HG03558 (cell line): ENCODE data around the gene NECAB2.
A peak's percentile ranks its signal among the peaks of the same experiment; 100 is the strongest.

ENCODE experiments used
- ATAC-seq: cut with Tn5 transposase; IDR thresholded peaks from one replicate; pipeline ENCODE4 v1.9.1; 2021; ENCODE audit warnings: moderate number of reproducible peaks; ENCODE audit not compliant: unreplicated experiment; ENCODE audit errors: extremely low read depth

The NECAB2 gene

GRCh38 chr16:84009282-84009681 lies 41.2 kb downstream of the NECAB2 start:
- ATAC-seq: no peak

DNA sequence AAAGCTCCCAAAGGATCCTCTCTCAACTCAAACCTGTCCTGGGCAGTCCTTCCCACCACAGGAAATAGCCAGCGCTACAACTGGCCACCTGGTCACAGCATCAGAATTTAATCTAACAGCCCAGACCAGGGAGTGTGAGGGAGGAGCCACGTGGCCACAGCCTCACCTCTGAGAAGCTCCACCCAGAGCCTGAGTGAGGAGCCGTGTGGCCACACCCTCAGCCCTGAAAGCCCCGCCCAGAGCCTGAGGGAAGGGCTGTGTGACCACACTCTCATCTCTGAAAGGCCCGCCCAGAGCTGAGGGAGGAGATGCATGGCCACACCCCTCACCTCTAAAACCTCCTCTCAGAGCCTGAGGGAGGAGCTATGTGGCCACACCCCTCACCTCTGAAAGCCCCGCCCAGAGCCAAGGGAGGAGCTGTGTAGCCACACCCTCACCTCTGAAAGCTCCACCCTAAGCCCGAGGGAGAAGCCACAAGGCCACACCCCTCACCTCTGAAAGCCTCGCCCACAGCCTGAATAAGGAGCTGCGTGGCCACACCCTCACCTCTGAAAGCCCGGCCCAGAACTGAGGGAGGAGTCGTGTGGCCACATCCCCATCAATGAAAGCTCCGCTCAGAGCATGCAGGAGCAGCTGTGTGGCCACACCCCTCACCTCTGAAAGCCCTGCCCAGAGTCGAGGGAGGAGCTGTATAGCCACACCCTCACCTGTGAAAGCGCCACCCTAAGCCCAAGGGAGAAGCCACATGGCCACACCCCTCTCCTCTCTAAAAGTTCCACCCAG lies 45.9 kb downstream of the NECAB2 start:
- peak; percentile 53 for ATAC-seq

DNA sequence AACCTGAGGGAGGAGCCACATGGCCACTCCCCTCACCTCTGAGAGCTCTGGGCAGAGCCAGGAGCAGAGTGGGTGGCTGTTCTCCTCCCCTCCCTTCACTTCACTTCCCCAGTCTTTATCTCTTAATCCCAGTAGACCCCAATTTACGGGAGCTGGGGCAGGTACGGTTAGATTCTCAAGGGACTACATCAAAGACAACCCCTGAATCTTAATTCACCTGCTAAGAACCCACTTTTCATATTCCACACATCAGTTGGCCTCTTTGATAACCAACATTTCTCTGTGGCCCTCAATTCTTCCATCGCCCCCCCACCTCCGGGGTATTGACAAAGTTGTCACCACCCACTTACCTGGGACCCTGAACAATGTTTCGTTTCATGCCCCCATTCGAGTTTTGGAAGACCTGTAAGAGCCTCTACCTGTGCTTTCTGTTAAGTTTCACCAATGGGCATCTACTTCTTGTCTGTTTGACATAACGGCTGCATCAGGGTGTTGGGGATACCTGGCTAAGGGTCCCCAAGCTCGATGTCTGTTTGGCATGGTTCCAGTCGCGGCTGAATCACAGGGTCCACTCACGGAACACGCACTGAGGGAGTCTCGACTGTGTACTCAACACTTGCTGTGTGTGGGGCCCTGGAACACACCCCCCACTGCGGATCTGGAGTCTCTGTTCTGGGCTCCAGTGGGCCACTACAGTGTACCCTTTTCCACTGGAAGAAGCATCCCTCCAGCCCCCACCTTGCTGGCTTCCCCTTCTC lies 46.7 kb downstream of the NECAB2 start:
- ATAC-seq: no peak

DNA sequence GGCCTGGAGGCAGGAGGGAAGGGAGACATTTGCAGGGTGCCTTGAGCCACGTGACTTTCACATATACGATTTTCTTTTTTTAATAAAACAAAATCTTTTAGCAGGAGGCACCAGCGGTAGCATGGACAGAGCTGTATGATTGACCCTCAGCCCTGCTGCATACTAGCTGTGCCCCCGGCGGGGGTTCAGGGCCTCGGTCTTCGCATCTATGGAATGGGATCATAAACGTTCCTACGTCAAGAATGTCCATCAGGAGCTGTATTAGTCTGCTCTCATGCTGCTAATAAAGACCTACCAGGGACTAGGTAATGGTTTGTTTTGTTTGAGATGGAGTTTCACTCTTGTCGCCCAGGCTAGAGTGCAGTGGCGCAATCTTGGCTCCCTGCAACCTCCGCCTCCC lies 47.4 kb downstream of the NECAB2 start:
- no peak for ATAC-seq

DNA sequence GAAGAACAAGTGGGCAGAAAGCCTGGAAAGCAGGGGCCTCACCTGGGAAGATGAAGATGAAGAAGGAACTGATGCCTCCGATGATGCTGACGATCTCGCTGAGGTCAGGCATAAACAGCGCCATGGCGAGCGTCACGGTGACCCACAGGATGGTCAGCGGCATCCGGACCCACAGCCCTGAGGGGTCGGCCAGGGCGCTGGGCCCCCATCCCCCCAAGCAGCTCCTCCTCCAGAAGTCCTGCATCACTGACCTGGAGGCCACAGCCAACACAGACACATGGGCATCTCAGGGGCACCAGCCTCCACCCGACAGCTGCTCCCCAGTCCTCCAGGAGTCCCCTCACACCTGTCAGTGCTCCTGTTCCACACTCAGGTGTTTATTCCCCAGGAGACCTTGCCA lies 48.4 kb downstream of the NECAB2 start:
- ATAC-seq: no peak

DNA sequence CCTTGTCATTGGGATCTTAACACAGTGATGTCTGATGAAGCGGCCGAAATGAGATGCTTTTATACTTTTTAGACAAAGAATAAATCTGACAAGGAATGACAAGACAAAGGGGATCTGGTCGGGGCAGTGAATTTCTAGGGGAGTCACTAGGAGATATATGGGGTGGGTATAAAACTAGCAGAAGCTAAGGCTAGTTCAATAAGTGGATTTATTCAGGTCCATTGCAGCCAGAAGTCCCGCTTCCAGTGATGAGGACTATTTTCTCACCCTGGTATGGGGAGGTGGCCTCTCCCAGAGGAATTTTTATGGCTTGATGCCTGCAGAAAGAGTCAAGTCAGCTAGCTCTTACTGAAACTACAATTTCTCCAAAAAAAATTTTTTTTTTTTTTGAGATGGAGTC lies 50.7 kb downstream of the NECAB2 start:
- ATAC-seq: no peak

DNA sequence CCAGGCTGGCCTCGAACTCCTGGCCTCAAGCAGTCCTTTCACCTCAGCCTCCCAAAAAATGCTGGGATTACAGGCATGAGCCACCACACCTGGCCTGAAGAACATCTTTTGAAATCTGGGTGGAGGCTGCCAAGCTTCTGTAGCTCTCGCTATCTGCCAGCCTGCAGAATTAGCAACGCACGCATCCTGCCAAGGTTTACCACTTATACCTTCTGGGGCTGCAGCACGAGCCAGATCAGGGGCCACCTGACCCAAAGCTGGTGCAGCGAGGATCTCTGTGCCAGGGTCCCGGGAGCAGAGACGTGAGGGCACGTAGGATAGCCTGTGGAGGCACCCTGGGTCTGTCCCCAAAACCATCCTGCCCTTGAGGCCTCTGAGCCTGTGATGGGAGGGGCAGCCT lies 52.3 kb downstream of the NECAB2 start:
- ATAC-seq: no peak

DNA sequence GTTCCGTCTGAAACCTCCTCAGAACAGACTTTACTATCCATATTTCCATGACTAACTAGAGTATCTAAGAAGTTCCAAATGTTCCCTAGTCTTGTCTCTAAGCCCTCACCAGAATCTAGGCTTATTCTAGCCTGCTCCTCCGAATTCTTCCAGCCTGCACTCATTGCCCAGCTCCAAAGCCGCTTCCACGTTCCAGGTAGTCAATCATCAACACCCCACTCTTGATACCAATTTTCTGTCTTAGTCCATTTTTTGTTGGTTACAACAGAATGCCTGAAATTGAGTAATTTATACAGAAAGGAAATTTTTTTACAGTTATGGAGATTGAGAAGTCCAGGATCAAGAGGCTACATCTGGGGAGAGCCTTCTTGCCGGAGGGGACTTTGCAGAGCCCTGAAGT lies 53.4 kb downstream of the NECAB2 start:
- no peak for ATAC-seq

- no peak for ATAC-seq
Measured at GRCh38 chr16:84022644-84023043, 54.6 kb downstream of the NECAB2 start.

DNA sequence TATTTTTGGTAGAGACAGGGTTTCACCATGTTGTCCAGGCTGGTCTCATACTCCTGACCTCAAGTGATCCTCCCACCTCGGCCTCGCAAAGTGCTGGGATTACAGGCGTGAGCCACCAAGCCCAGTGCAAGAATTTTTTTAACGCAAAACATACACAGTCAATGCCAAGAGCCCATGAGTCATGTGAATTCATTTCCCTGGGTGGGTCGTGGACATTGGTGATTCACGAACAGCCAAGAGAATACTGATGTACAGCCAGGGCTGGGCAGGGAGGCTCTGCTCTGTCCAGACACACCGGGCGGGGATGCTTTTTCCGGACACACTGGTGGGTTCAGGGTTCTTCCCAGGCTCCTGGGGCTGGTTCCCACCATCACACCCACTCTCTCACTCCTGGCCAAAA lies 56.8 kb downstream of the NECAB2 start:
- ATAC-seq: no peak

DNA sequence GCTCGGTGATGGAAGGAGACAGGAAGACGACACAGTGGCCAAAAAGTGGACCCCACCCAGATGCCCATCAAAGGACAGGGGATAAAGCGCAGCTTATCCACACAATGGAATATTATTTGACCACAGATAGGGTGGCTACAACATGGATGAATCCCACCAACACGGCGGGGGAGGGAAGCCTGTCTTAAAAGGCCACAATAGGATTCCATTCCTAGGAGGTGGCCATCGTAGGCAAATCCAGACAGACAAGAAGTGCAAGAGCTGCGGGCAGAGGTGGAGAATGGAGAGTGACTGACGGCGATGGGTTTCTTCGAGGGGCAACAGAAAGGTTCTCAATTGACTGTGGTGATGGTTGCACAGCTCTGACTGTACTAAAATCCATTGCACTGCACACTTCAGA lies 58.6 kb downstream of the NECAB2 start:
- no peak for ATAC-seq

GRCh38 chr16:84027625-84028024 lies 59.6 kb downstream of the NECAB2 start:
- ATAC-seq: no peak

GRCh38 chr16:84029297-84030047 lies 61.4 kb downstream of the NECAB2 start:
- ATAC-seq: no peak

DNA sequence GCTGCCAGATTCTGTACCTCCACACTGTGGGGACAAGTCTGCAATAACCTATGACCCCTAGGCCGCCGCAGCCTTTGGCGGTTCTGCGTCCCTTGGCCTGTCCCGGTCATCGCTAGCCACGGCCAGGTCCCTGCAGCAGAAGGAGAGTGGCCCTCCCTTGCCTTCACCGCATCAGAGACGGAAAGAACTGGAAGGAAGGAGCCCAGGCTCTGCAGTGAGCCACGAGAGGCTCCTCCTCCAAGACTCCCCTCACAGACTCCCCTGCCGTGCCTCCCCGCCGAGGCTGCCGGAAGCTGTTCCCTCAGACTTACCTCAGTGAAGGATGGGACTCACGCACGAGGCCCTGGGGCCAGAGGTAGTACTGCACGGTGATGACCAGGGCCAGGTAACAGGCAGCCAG lies 63.5 kb downstream of the NECAB2 start:
- no peak for ATAC-seq

- ATAC-seq: no peak
Measured at GRCh38 chr16:84032458-84033178, 64.6 kb downstream of the NECAB2 start.

GRCh38 chr16:84033251-84034195 lies 65.5 kb downstream of the NECAB2 start:
- no peak for ATAC-seq

GRCh38 chr16:84034516-84034915 lies 66.5 kb downstream of the NECAB2 start:
- ATAC-seq: no peak

DNA sequence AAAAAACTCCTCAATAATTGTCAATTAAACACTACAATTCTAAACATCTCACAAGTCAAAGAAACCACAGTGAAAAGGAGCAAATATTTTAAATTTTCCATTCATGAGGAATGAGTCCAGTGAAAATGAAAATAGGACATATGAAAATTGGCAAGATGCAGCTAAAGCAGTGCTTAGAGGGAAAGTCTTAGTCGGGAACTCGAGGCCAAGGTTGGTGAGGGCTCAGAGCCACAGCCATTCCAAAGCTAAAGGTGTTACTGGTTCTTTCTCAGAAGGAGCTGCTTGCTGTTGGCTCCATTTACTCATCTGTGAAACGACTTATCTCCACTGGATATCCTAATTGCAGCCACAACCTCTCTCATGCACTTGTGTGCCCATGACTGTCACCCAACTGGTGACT lies 68.1 kb downstream of the NECAB2 start:
- no peak for ATAC-seq

- ATAC-seq: no peak
Measured at GRCh38 chr16:84036982-84037425, 69.0 kb downstream of the NECAB2 start.
